ENCODE data around the gene MAP1LC3B.

The MAP1LC3B gene

DNA sequence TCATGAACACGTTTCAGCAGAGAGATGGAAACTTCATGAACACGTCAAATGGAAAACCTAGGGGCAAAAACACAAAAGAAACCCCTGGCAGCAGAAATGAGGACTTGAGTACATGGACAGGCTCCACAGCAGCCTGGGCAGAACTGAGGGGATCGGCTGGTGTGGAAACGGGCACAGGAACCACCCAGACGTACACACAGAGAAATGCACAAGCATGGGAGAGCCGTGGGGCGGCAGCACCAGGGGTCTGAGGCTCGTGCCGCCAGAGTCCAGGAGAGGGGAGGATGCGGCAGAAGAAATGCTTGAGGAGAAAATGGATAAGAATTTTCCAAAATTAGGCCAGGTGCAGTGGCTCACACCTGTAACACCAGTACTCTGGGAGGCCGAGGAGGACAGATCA lies 30.0 kb downstream of the MAP1LC3B start:
- TF ChIP-seq EP300 (IDR thresholded peaks at IDR 0.05; ENCODE audit: borderline replicate concordance) = no peak
- TF ChIP-seq CEBPB (IDR thresholded peaks at IDR 0.05) = no peak
- TF ChIP-seq NFIC (IDR thresholded peaks at IDR 0.05) = no peak
- TF ChIP-seq FOXM1 (IDR thresholded peaks at IDR 0.05; ENCODE audit: borderline replicate concordance, low read depth) = no peak
- TF ChIP-seq CREB1 (IDR thresholded peaks at IDR 0.05; ENCODE audit: low read depth) = no peak
- TF ChIP-seq RAD21 (IDR thresholded peaks at IDR 0.05; ENCODE audit: low read depth) = no peak

DNA sequence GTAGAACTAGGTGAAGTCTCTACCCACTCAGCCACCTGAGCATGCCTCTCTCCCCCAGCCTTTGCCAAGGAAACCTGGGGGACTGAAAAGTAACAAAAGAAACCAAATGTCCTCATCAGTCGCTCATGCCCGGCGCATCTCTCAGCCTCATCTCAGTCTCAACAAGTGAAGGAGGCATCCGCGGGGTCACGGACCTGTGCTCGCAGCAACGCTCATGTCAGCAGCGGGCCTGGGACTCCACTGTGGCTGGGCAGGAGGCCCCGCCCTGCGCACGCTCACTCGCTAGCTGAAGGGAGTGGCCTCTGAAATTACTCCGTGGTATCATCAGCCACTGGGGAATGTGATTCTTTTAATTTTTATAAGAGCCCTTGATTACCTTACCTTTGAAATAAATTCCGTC lies 31.3 kb downstream of the MAP1LC3B start:
- TF ChIP-seq RAD21 (IDR thresholded peaks at IDR 0.05; ENCODE audit: low read depth) (no peak), TEAD4 (IDR thresholded peaks at IDR 0.05) (no peak), EP300 (IDR thresholded peaks at IDR 0.05; ENCODE audit: borderline replicate concordance) (no peak), CREB1 (IDR thresholded peaks at IDR 0.05; ENCODE audit: low read depth) (no peak), MAX (IDR thresholded peaks at IDR 0.05) (no peak), TCF12 (IDR thresholded peaks at IDR 0.05; ENCODE audit: low read depth) (no peak), EGR1 (IDR thresholded peaks at IDR 0.05) (no peak), NFIC (IDR thresholded peaks at IDR 0.05) (no peak), CEBPB (IDR thresholded peaks at IDR 0.05) (no peak), ZBTB7A (IDR thresholded peaks at IDR 0.05; ENCODE audit: low read depth) (no peak), YY1 (IDR thresholded peaks at IDR 0.05; ENCODE audit: low read depth) (no peak), TAF1 (IDR thresholded peaks at IDR 0.05; ENCODE audit: low read depth) (no peak), FOXM1 (IDR thresholded peaks at IDR 0.05; ENCODE audit: borderline replicate concordance, low read depth) (no peak)
- TF ChIP-seq, protein P1, sequence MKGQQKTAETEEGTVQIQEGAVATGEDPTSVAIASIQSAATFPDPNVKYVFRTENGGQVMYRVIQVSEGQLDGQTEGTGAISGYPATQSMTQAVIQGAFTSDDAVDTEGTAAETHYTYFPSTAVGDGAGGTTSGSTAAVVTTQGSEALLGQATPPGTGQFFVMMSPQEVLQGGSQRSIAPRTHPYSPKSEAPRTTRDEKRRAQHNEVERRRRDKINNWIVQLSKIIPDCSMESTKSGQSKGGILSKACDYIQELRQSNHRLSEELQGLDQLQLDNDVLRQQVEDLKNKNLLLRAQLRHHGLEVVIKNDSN (IDR thresholded peaks at IDR 0.05) = no peak
- TF ChIP-seq, protein P2, sequence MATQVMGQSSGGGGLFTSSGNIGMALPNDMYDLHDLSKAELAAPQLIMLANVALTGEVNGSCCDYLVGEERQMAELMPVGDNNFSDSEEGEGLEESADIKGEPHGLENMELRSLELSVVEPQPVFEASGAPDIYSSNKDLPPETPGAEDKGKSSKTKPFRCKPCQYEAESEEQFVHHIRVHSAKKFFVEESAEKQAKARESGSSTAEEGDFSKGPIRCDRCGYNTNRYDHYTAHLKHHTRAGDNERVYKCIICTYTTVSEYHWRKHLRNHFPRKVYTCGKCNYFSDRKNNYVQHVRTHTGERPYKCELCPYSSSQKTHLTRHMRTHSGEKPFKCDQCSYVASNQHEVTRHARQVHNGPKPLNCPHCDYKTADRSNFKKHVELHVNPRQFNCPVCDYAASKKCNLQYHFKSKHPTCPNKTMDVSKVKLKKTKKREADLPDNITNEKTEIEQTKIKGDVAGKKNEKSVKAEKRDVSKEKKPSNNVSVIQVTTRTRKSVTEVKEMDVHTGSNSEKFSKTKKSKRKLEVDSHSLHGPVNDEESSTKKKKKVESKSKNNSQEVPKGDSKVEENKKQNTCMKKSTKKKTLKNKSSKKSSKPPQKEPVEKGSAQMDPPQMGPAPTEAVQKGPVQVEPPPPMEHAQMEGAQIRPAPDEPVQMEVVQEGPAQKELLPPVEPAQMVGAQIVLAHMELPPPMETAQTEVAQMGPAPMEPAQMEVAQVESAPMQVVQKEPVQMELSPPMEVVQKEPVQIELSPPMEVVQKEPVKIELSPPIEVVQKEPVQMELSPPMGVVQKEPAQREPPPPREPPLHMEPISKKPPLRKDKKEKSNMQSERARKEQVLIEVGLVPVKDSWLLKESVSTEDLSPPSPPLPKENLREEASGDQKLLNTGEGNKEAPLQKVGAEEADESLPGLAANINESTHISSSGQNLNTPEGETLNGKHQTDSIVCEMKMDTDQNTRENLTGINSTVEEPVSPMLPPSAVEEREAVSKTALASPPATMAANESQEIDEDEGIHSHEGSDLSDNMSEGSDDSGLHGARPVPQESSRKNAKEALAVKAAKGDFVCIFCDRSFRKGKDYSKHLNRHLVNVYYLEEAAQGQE (IDR thresholded peaks at IDR 0.05; ENCODE audit: low read depth) = no peak

GRCh38 chr16:87424266-87424665 lies 32.1 kb downstream of the MAP1LC3B start:
- TF ChIP-seq, protein P2 (IDR thresholded peaks at IDR 0.05; ENCODE audit: low read depth) = no peak
- no peak for TF ChIP-seq ZBTB7A (IDR thresholded peaks at IDR 0.05; ENCODE audit: low read depth)
- TF ChIP-seq YY1 (IDR thresholded peaks at IDR 0.05; ENCODE audit: low read depth) = no peak
- TF ChIP-seq MAX (IDR thresholded peaks at IDR 0.05) = no peak
- no peak for TF ChIP-seq EGR1 (IDR thresholded peaks at IDR 0.05)
- no peak for TF ChIP-seq FOXM1 (IDR thresholded peaks at IDR 0.05; ENCODE audit: borderline replicate concordance, low read depth)
- no peak for TF ChIP-seq TEAD4 (IDR thresholded peaks at IDR 0.05)

- no peak for TF ChIP-seq NFIC (IDR thresholded peaks at IDR 0.05)
- TF ChIP-seq EP300 (IDR thresholded peaks at IDR 0.05; ENCODE audit: borderline replicate concordance) = no peak
- TF ChIP-seq FOXM1 (IDR thresholded peaks at IDR 0.05; ENCODE audit: borderline replicate concordance, low read depth) = no peak
- TF ChIP-seq, protein P2 (IDR thresholded peaks at IDR 0.05; ENCODE audit: low read depth) = no peak
- TF ChIP-seq MAX (IDR thresholded peaks at IDR 0.05) = no peak
Measured at GRCh38 chr16:87425941-87426340, 33.8 kb downstream of the MAP1LC3B start.

DNA sequence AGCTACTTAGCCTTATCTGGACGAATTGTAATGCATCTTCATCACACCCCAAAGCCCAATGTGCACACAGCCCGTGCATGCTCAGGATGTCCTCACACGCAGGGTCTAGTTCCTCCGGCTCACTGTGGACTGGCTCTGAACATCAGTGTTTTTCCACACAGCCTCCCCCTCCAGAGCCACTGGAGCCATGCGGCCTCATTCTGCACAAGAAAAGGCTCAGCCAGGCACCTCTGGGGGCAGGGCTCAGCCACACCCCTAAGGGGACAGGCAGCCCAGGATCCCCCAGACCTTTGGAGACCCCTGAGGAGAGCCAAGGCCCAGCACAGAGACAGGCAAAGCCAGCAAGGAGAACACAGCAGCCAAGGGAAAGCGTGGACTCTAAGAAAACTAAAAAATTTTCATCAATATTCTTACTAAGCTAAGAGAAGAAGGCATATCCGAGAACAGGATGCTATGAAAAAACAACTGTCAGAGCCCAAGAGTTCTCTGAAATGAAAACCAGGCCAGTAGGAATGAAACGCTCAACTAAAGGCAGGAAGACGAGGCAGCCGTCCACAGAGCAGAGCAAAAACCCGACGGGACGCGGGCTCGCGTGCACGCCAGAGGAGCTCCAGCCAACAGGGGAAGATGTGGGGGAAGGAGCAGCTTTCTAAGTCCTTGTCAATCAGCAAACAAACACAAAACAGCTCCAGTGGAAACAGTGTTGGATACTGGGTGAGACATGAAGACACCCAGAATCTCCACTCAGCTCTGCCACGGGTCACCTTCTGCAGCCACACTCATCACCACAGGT lies 34.5 kb downstream of the MAP1LC3B start:
- TF ChIP-seq NFIC (IDR thresholded peaks at IDR 0.05) (no peak), EGR1 (IDR thresholded peaks at IDR 0.05) (no peak), YY1 (IDR thresholded peaks at IDR 0.05; ENCODE audit: low read depth) (no peak), TAF1 (IDR thresholded peaks at IDR 0.05; ENCODE audit: low read depth) (no peak), TCF12 (IDR thresholded peaks at IDR 0.05; ENCODE audit: low read depth) (no peak), EP300 (IDR thresholded peaks at IDR 0.05; ENCODE audit: borderline replicate concordance) (no peak), CREB1 (IDR thresholded peaks at IDR 0.05; ENCODE audit: low read depth) (no peak), MAX (IDR thresholded peaks at IDR 0.05) (no peak), TEAD4 (IDR thresholded peaks at IDR 0.05) (no peak), CEBPB (IDR thresholded peaks at IDR 0.05) (no peak), RAD21 (IDR thresholded peaks at IDR 0.05; ENCODE audit: low read depth) (no peak), FOXM1 (IDR thresholded peaks at IDR 0.05; ENCODE audit: borderline replicate concordance, low read depth) (no peak), ZBTB7A (IDR thresholded peaks at IDR 0.05; ENCODE audit: low read depth) (no peak)
- TF ChIP-seq, protein P2 (IDR thresholded peaks at IDR 0.05; ENCODE audit: low read depth) = no peak

Measured in Ishikawa (cell line).